ENCODE data around the gene CUL9. TPM values are rescaled to one million over a fixed set of nuclear protein-coding genes. Genes with fewer than 3 reads are reported as not detected.

Gene CUL9
- total RNA-seq = 23.8 and 28.0 TPM in 2 replicates

DNA sequence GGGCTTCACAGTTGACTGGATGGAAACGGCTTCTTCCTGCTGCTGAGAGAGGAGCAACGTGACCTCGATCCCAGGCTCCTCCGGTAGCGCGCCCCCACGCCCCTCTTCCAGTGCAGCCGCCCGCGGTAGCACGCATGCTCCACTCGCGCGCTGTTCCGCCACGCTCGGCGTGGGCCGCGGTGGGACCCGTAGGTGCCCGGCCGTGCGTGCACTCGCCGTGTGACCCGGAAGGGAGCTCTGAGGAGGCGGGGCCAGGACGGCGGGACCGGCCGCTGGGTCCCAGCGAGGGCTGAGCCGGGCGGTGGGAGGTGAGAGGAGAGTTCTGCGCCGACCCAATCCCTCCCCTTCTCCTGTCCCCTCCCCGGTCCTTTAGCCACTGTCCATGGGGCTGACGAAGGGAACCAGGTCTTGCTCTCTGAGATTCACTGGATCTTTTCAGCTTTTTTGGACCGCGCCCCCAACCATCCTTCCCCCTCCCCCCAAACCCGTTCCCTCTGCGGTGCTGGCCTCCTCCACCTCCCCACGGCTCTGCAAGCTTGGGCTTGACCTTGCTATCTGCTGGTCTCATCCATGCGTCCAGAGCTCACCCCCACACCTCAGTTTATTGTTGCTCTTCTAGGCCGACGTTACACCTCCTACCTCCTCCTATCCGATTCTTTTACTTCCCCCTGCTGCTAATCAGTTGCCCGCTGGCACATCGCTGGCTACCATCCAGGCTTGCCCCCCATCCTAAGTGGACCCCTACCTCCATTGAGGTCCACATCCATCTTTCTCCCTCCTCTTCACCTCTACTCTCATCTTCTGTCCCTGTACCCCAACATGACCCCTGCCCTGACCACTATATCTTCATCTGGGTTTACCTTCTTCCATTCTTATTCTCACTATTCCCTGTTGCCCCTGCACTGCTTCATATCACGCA is at the start of gene CUL9:
CUL9 (plus strand) TSS at position 255 of the 919 bp plus-strand sequence. CDS start 2,115 bp downstream, outside the sequence.

DNA sequence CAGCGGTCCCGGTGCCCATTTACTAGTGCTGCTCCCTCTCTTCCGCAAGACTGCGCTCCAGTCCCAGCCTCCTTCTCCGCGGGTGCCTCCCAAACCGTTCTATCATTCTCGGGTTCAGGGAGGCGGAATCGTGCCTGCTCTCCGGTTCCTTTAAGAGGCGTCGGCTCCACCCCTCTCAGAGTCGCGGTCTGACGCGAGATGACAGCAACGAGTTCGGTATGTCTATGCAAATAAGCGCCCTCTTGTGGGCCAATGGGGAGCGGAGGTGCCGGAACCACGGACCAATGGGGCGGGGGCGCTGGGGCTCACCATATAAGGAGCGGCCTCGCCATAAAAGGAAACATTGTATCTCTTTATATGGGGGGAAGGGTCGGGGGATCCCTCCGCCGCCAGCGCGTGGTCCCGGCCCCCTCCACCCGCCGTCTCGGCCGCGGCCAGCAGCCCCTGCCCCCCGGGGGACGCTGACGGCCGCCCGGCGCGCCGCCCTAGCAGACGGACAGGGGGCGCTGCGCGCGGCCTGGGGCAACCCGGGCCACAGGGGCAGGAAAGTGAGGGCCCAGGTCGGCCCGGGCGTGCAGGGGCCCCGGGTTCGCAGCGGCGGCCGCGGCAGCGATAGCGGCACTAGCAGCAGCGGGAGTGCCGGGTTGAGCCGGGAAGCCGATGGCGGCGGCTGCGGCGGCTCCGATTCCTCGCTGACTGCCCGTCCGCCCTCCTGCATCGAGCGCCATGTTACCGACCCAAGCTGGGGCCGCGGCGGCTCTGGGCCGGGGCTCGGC is 10.9 kb upstream of the CUL9 start, which contains the start of gene SRF:
SRF (plus strand) TSS at position 339 of the 776 bp plus-strand sequence; CDS start at position 727, 388 bp downstream.

DNA sequence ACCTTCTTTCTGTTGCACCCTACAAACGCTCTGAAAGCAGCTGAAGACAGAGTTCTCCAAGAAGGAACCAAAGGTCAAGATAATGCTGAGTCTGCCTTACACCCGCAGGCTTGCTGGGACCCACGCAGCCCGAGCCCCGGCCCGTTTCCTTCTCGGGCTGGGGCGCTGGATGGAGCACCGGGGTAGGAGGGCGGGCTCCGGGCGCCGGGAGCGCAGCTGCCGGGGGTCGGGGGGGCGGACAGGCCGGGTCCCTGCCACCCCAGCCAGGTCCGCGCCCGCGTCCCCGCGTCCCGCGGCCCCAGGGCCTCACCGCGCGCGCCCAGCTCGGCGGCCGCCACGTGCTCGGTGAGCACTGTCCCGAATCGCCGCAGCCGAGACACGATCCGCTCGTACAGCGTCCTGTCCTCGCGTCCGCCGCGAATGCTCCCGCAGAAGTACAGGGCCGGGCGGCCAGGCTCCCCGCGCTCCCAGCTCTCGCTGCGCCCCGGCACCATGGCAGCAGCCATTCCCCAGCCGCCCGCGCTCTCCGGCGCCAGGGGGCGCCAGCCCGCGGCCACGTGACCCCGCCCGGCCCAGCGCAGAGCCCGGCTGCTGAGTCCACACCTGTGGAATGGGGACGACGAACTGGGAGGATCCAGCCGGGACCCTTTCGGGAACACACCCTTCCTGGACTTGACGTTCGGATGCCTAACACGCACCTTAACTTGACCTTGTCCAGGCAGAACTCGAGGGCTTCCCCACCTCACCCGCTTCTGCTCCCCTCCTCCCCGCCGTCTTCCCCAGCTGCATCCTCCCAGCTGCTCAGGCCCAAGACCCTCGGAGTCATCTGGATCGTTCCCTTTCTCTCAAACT is 47.2 kb downstream of the CUL9 start, which contains the start of gene DNPH1:
DNPH1 (minus strand) TSS at position 531 of the 852 bp plus-strand sequence; CDS start at position 506, 25 bp downstream.

GRCh38 chr6:43242908-43243663 is 61.1 kb downstream of the CUL9 start, which contains the start of gene TTBK1:
Gene TTBK1 (plus strand): TSS chr6:43243481. CDS start chr6:43246661, 3,180 bp downstream.

Other genes with a start within 250 kb of the CUL9 start
- 0.11 TPM in 1 of 2 replicates, not detected in the other for gene GNMT, start 221.4 kb upstream of the CUL9 start, total RNA-seq
- gene PEX6, start 203.0 kb upstream of the CUL9 start, total RNA-seq = 21.4 and 34.2 TPM in 2 replicates
- gene PPP2R5D, start 197.6 kb upstream of the CUL9 start, total RNA-seq = 40.2 and 42.3 TPM in 2 replicates
- gene MEA1, start 168.2 kb upstream of the CUL9 start, total RNA-seq = 48.7 and 58.7 TPM in 2 replicates
- 58.9 and 59.6 TPM in 2 replicates for gene KLHDC3, start 167.9 kb upstream of the CUL9 start, total RNA-seq
- gene RRP36, start 160.6 kb upstream of the CUL9 start, total RNA-seq = 80.0 and 84.3 TPM in 2 replicates
- 35.0 and 44.1 TPM in 2 replicates for gene CUL7, start 128.3 kb upstream of the CUL9 start, total RNA-seq
- 16.2 and 19.1 TPM in 2 replicates for gene MRPL2, start 122.8 kb upstream of the CUL9 start, total RNA-seq
- 11.2 and 14.3 TPM in 2 replicates for gene KLC4, start 122.6 kb upstream of the CUL9 start, total RNA-seq
- 28.3 and 51.5 TPM in 2 replicates for gene PTK7, start 105.9 kb upstream of the CUL9 start, total RNA-seq
- gene SRF, start 10.9 kb upstream of the CUL9 start, total RNA-seq = 11.9 and 14.3 TPM in 2 replicates
- 37.6 and 40.1 TPM in 2 replicates for gene DNPH1, start 47.3 kb downstream of the CUL9 start, total RNA-seq
- gene TTBK1, start 61.3 kb downstream of the CUL9 start, total RNA-seq = under 0.01 TPM in 2 replicates
- not detected in 2 replicates for gene SLC22A7, start 116.1 kb downstream of the CUL9 start, total RNA-seq
- 0.32 TPM in 1 of 2 replicates, not detected in the other for gene CRIP3, start 126.6 kb downstream of the CUL9 start, total RNA-seq
- 14.9 and 15.0 TPM in 2 replicates for gene ZNF318, start 187.5 kb downstream of the CUL9 start, total RNA-seq
- gene ABCC10, start 245.3 kb downstream of the CUL9 start, total RNA-seq = 17.5 and 17.6 TPM in 2 replicates

All from articular chondrocyte of knee joint (primary cell).